Measurements from ENCODE around the gene DDOST.

GRCh38 chr1:20666804-20667203, 5.6 kb upstream of the DDOST start:
- TF ChIP-seq POLR2A (IDR thresholded peaks at IDR 0.05) (no peak), CTCF (IDR thresholded peaks at IDR 0.05) (no peak), EP300 (IDR thresholded peaks at IDR 0.05) (no peak), POLR2AphosphoS5 (IDR thresholded peaks at IDR 0.05) (no peak)

Data from gastroesophageal sphincter (tissue), 3 donors.